Activated CD4-positive, CD25-positive, alpha-beta regulatory T cell treated with anti-CD3 and anti-CD28 coated beads, Interleukin-2, amount 50 U/mL, for 72 hours (primary cell): ENCODE results near the gene MDM2.

Source experiments
- DNase-seq: peaks from one replicate; pipeline ENCODE4 v3.0.0; 2021

The MDM2 gene

GRCh38 chr12:68882251-68882964 is 74.4 kb downstream of the MDM2 start:
- DNase-seq, result no peak

DNA sequence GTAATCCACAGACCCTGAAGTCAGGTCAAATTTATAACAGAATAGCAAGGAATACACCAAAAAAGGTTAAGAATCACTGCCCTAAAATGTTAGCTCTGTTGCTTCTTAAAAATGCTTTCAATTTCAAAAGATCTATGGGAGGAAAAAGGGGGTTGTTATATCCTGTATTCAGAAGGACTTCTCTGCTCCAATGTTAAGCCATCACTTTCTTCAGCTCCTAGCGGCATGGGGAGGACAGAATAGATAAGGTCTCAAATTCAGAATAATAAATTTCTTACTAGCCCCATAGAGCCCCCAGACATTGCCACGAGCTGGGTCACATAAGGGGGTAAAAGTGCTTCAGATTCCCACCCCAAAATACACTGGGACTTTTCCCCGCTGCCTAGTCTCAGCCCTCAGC is 75.2 kb downstream of the MDM2 start:
- DNase-seq, result no peak

GRCh38 chr12:68884251-68884650 is 76.3 kb downstream of the MDM2 start:
- no peak for DNase-seq

DNA sequence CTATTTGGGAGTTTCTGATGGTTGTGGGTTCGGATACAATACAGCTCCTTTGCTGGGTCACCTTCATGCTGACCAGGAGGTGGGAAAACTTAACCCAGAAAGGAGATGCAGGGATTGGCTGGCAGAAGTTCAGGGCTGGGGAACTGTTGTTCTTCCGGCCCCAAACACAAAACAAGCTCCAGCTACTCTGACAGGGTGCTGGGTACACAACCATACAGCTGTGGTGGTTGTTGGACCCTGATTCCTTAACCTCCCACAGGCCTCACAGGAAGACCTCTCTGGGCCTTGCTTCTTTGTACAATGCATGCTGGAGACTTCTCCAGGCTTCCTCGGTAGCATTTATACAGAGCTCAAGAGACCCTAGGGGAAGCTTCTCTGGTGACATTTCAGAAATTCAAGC is 77.4 kb downstream of the MDM2 start:
- no peak for DNase-seq

DNA sequence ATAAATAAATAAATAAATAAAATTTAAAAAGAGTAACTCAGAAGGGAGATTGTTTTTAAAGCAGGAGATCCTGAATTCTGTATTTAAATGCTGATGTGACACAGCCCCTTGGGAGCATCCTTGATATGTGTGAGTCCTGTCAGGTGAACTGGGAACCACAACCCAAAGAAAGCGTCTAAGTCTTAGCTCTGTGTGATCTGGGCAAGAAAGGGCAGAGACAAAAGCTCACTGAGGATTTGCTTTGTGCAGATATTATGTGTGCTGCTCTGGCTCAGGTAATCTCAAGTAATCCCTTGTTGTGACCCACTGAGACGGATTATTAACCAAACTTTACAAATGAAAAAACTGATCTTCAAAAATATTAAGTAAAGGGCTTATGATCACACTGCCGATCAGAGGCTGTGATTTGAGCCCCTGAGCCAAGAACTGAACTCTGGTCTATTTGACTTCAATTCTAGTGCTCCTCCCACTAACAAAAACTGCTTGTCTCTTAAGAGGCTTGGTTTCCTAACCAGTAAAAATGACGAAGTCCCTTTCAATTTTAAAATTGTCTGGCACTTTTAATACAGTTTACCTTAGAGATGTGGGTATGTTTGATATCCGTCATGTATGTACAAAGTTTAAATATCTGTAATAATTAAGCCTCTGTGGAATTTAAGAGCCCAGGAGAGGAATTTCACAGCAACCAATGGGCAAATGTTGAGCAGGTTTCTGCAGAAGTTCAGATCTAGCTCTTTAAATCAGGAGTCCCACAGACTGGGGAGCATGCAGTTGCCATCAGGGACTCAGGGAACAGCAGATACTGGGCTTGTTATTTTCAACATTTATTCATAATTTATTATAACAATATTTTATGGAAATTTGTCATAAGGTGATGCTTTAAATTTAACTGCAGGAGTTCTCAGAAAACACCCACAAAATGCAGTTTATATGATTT is 78.9 kb downstream of the MDM2 start:
- DNase-seq, result no peak

GRCh38 chr12:68887641-68888040 is 79.7 kb downstream of the MDM2 start:
- no peak for DNase-seq

DNA sequence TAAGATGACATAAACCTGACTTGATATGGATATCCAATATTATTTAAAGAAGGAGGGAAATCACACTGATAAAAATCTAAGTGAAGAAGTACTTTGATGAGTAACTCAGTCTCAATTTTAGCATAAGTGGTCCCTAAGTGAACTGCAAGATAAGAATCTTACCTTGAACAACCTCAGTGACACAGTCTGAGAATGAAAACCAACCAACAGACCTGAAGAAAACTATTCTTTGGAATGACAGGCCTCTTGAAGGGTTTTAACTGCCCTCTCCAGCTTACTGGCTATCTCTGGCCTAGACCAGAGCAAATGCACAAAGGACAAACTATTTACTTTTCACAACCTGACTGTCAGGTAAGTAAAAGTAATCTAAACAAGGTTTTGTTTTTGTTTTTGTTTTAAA is 80.3 kb downstream of the MDM2 start:
- DNase-seq, result no peak

DNA sequence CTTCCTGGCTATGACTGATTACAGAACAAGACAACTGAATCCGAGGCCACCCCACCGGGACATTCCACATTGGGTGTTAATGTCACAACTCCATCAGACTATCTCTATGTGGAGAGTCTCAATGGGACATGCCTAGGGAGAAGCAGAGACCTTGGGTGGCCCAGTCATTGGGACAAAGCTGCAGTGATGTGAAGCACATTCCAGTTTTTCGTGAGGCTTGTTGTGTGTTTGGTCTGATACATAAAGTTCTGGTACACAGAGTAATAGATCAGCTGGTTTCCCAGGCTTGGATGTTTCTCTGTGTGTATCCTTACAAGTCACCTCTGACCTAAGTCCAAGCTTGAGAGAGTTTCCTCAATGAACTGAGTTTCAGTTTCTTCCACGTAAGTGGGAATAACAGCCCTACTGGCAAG is 82.7 kb downstream of the MDM2 start:
- DNase-seq, result no peak

DNA sequence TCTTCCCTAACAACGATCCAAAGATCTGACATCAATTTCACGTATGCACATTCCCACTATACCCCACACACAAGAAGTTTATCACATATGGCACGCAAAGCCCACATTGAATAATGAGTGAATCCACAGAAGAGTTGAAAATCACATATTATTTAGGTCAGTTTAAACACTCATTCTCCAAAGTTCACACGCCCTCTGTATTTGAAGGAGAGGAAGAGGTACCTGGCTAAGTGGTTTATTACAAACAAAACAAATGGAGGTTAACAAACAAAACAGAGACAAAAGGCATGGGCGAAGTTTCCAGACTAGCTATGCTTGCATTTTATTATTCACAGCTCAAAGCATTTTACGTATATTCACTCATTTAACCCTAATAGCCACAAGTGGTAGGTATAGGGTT is 83.2 kb downstream of the MDM2 start:
- no peak for DNase-seq

DNA sequence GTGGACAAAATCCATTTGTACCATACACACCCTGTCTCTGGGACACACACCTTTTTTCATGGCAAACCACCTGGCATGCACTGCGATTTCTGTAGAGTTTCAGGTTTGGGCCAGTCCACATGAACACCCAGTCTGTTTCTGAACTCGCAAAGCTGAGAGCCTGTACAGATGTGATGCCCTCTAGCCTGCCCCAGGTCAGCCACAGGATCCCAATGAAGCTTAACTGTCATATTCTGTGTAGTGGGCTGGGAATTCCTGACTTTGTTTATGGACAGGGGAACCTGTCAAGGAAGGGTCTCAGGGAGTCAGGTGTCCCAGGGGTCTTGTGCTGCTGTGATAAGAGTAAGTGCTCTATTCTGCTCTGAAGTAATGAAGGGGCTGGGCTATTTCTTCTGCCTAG is 85.2 kb downstream of the MDM2 start:
- DNase-seq, result no peak

- DNase-seq, result no peak
These were observed 85.8 kb downstream of the MDM2 start for GRCh38 chr12:68893741-68894140.

GRCh38 chr12:68894276-68894855 is 86.4 kb downstream of the MDM2 start:
- no peak for DNase-seq

GRCh38 chr12:68896881-68897540 is 89.0 kb downstream of the MDM2 start:
- no peak for DNase-seq

GRCh38 chr12:68899251-68899771 is 91.3 kb downstream of the MDM2 start:
- no peak for DNase-seq

GRCh38 chr12:68900241-68900640 is 92.3 kb downstream of the MDM2 start:
- no peak for DNase-seq
